ENCODE results near the gene MLLT3.

The MLLT3 gene

DNA sequence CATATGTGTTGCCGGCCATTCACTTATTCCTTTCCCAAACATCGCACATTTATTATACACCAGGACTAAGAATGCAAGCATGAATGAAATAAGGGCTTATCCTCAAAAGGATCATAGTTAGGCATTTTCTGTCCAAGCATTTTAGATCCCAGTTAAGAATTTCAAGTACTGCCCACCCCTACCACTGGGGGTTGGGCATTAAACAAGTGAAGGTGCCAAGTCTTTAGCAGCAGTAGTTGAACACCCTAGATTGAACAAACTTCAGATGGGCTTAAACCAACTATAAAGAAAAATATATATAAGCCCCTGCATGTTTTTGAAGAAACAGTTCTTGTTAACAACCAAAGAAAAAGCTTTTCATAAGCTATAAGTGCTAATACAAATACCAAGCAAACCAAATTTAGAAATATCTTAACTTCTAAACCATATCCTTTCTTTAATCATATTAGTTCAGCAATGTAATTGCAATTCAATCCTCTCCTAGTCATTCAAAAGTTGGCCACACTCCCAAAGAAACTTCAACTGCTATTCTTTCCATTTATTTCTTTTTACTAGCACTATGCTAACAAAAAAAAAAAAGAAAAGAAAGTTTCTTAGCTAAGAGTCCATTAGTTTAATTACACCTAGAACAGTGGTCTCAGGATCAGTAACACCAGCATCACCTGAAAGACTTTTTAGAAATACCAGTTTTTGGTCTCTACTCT, 149.8 kb downstream of the MLLT3 start:
- DNase-seq = no peak

DNA sequence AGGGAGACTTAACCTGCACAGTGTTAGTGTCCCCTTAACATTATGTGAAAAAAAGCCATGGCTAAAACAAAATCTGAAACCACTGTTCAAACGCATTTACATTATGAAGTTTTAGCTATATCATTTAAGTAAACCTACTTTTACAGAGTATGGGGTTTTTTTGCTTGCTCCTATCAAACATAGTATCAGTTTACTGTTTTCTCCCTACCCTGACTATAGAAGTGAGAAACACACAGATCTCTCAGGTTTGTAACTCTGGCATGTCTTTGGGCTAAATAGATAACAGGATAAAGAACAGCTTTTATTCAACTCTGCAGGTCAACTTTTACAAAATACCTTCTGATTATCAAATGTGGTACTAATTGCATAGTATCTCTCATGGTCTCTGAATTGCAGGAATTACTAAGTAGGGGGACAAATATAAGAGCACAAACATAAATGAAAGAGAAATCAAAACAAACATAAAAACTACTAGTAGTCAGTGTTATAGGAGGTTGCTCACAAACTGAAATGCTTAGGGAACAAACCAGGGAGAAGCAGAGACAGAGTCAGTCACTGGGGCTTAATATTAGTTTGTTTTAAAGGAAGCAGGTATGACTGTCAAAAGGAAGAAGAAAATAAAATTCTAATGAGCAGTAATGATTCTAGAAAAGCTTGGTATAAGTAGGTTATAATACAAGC, 155.8 kb downstream of the MLLT3 start:
- DNase-seq = no peak

DNA sequence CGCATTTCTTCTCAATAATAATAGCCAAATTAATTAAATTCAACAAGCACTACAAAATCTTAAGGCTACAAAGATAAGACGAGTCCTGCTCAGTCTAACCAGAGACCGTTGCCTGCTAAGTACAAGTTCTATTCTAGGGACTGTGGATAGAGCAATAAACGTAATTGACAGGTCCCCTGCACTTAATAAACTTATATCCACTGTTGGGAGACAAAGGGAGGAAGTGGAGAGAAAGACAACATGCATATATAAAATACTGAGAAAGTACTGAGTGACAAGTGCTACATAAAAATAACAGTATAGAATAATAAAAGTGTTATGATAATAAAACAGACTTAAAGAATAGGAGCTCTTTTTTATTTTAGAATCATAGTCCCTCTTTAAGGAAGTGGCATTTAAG, 158.1 kb downstream of the MLLT3 start:
- no peak for DNase-seq

DNA sequence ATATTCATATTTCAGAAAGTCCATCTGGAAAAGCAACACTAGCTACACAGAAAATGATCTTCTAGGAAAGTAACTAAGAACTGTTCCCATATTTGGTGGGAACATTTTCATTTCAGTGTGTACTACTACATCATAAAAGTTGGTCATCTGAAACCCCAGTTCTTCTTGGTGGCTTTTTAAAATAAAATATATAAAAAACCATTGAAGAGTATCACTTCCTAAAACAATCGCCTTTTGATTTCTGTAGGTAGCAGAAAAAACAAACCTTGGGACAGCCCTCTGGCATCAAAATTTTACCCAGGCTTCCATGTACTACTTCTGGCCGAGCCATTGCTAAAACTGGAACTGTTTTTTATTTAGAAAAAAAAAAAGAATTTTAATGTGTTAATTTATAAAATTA, 158.5 kb downstream of the MLLT3 start:
- no peak for DNase-seq

DNA sequence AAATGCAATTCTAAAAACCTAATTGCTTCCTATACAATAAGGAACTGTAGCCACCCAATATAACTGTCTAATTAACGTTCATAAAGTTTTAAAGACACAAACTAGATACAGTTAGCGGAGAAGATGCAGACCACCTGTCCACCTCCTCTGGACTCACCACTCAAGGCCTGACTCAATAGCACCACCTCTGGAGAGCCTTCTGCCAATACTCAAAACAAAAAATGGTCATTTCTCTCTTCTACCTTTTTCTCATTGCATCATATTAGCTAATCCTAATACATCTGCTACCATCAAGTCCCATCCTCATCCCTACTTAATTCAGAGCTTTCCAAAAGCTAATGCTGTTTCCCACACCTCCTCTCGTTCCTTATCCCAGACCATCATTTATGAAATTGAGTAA, 159.9 kb downstream of the MLLT3 start:
- DNase-seq = no peak

DNA sequence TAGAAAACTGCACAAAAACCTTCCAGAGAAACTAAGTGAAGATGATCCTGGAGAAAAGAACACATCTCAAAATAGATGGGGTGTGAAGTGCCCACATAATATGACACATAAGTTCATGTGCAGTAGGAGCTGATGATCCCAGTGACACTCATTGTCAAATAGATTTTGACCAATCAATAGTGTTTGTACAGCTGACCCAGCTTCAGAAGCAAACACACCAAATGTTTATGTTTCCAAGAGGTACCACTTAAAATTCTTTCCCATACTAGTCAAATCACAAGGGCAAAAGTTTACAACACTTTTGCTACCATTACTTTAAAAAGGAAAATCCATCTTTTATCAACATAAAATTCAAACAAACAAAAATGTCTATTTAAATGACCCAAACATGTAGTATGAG, 175.0 kb downstream of the MLLT3 start:
- DNase-seq = no peak

DNA sequence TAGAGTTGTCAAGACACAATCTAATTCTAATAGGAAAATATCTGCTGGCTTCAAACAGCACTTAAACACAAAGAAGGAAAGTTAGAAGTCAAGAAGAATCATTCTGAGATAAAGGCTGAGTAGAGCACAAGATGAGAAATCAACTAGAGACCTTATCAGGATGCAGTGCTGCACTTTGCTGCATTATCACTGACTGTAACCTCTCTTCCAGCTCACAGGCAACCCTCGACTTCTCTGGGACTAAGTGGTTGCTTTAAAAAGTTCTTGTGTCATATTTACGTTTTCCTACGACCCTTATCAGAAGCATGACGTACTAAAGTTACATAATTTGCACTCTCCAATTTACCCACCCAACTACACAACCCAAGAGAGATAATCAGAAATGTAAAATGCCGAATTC, 176.1 kb downstream of the MLLT3 start:
- DNase-seq = no peak

DNA sequence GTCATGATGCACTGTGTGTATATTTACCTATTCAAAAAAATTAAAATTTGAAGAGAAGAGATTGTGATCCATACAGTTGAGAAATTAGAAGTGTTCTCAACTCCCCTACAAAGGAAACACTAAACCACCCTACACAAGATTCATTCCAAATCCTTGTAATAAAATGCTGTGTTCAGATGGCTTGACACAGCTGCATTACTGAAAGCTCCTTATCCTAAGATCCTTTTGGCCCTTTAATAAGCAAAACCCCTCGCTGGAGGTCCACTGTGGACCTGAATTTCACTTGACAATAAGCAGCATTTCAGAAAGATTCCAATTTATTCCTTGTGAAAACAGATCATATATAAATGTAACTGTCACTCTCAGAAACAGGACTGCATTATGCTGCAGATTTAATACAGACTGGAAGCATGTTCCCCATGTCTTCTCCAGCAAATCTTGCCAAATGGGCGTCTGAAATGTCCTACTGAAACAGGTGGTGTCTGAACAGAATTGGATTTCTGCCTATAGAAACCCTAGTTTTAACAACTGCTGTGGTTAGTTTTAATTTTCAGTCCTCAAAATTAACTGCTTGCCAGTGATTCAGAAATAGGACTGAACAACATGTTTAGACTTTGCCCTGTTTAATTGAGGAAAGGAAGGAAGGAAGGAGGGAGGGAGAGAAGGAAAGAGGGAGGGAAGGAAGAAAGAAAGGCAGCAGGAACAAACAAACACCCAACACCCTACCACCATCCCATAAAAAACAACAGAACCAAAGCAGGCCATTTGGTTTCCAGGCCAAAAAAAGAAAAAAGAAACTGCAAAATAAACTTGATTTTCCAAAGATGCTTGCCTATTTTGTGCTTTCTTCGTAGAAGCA, 179.6 kb downstream of the MLLT3 start:
- no peak for DNase-seq

DNA sequence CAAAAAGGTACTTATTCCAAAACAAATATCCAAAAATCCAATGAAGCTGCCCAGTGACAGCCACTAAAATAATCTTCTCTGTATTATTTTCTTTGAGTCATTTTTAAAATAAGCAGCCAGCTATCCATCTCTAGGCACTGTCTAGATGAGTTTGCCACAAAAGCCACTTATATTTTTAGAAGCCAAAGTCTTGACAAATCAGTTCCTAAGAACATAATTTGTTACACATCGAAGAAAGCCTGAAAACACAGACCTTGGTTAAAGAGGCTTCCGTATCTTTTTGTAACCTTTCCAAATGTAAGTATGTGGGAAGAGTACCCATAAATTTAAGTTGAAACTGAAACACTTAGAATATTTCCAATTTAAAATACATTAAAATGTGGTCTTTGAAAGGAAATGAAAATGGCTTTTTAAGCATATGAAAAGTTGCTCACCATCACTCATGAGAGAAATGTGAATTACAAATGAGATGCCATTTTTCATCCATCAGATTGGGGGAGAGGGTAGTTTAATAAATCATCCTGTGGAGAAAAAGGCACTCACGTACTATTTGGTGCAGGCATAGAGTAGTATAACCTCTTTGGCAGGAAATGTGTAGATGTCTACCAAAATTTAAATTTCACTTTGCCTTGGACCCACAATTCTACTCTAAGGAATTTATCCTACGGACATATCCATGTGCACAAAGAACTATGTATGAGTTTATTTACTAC, 180.4 kb downstream of the MLLT3 start:
- DNase-seq = no peak

DNA sequence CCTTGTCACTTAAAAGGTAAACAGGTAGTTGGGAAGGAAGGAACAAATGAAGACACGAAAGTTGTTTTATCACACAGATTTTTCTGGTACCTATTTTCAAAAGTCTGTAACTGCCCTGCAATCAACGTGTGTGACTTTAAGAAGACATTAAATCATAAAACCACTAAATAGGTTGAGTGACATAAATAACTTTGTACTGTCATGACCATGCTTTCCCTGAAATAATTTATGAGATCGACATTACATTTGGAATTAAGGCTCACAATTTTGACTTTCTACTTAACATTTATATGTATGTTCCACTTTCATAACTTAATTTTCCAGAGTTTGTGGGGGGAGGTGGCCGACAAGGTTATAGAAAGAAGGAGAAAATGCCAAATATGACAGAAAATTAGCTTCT, 181.1 kb downstream of the MLLT3 start:
- DNase-seq = no peak

DNA sequence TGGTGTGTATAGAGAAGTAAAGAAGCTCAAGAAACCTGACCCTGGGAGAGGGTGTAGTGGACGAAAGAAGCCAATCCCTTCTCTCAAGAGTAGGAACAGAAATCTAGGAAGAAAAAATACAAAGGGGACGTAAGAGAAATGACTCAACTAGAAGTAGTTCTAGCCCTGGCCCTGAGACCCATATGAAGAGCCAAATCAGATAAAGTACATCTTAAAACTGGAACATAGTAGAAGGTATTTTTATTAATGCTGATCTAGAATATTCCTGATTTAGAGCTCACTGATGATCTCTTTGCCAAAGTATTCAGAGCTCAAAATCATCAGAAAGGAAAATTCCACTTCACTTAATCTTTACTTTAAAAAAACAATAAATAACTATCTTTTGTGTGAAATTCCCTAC, 184.8 kb downstream of the MLLT3 start:
- DNase-seq = no peak

DNA sequence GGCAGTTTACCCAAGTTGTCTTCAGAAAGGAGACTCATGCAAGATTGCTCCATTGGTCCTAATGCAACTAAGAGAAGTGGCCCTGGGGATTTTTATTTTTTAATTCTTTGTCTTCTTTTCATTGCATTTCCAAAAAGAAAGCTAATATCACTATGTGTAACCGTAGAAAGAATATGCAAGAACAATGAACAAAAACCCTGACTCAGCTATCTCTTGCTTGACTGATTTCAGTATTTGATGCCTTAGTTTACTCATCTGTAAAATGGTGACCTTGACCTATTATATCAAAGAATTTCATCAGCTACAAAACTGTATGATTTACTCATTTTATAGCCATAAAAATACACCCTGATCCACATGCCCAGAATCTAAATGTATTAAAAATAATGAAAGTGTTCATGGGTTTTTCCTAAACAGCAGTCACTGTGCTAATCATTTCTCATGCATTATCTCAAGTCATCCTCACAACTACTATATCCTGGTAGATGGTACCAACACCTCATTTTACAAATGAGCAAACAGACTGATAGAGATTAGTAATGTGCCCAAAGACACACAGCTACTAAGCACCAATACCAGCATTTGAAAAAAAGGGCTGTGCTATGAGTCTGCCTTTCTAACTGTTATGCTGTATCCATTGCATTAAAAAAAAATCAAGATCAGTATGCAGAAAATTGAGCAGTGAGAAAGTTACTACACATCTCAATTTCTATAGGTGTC, 185.7 kb downstream of the MLLT3 start:
- no peak for DNase-seq

DNA sequence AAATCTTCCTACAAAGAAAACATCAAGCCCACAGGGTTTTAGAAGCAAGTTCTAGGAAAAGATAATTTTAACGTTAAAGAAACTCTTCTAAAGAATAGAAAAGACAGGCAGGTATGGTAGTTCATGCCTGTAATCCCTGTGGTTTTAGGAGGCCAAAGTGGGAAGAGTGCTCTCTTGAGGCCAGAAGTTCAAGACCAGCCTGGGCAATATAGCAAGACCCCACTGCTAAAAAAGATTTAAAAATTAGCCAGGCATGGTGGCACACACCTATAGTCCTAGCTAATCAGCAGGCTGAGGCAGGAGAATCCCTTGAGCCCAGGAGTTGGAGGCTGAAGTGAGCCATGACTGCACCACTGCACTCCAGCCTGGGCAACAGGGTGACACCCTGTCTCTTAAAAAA, 193.3 kb downstream of the MLLT3 start:
- no peak for DNase-seq

DNA sequence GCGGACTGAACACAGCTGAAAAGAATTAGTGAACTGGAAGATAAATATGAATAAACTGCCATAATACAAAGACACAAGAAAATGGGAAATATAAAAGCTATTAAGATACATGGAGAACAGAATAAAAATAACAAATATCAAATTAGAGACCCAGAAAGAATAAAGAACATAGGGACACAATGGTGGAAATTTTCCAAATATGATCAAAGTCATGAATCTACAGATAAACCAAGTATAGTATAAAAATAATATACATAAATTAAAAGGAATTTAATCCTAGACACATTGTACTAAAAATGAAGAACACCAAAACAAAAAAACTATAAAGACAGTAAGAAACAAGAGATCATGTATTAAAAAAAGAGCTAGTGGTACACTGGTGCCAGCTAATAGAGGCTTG, 194.9 kb downstream of the MLLT3 start:
- no peak for DNase-seq

DNA sequence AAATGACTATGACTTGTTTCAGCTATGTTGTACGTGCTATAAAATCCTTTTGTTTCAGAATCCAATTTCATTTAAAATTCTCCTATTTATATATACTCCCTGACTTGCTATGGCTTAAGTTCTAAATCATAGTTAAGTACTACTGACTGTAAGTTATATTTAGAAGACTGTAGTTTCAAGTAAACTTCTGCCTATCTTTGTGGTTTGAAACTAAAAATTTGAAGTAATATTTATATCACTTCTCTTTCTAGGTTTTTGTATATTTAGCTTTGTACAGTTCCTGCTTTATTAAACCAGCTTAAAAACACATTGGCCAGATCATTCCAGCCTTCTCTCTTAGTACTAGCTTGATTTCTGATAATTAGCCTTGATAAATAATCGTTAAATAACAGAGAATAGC, 196.3 kb downstream of the MLLT3 start:
- DNase-seq = no peak

DNA sequence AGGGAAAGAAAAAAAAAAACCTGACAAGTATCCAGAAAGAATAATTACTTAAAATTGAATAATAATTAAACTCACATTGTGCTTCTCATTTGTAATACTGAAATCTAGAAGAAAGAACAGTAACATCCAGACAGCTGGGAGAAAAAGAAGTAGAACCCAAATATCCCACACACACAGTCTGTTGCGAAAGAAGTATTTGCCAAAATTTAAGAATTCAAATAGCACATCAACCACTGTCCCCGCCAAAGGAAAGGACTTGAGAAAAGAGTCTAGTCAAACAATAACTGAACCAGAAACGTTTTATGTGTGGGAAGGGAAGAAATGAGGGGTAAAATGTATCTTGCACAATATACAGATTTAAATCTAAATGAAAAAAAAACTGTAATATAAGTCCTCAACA, 202.8 kb downstream of the MLLT3 start:
- DNase-seq = no peak

DNA sequence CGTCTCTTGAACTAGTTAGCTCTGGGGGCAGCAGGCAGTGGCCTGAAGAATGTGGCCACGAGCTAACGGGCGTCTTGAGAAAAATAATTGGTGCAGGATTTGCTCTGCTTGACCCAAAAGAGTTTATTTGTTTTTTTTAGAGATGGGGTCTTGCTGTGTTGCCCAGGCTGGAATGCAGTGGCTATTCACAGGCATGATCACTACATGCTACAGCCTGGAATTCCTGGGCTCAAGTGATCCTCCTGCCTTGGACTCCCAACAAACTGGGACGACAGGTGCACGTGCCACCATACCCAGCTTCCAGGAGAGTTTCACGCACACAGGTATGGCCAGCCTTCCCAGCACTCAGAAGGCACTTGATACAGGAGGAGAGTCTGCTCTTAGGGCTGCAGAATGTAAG, 203.8 kb downstream of the MLLT3 start:
- no peak for DNase-seq

DNA sequence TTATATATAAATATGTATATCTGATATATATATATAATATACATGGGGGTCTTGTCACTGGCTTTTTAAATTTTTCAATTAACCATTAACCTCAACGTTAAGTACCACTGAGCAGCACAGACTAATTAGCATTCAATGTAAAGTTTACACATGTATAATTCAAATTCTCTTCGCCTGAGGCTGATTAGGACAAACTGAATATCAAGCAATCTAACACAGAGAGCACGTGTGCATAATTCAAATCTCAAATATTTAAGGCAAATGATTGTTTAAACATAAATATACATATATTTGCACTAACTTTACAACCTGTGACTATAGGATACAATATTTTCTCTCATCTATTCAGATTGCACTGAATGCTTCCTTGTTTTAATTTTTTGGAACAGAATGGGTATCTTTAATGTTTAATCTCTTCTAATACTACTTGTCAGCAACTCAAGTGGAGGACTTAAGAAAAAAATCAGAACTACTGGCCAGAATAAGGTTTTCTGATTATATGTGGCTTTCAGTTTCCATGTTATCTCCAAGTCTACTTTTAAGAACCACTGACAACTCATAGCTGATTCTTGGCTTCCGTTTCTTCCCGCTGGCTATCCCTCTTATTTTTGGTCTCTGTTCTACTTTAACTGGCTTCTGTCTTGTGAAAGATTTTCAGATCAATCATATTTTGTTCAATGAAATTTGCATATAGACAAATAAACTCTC, 204.8 kb downstream of the MLLT3 start:
- no peak for DNase-seq

DNA sequence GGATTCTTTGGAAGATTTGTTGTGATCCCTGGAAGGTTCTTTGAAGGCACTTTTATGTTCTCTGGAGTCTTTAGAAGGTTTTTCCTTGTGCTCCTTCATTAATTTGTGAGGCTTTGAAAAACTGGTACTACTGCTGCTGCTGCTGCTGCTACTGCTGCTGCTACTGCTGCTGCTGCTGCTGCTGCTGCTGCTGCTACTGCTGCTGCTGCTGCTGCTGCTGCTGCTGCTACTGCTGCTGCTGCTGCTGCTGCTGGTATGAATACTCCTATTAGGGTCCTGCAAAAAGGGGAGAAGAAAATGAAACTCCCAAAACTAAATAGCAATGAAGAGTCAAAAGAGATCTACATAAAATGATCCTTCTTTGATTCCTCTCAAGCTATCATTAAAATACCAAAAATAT, 208.1 kb downstream of the MLLT3 start:
- DNase-seq = no peak

DNA sequence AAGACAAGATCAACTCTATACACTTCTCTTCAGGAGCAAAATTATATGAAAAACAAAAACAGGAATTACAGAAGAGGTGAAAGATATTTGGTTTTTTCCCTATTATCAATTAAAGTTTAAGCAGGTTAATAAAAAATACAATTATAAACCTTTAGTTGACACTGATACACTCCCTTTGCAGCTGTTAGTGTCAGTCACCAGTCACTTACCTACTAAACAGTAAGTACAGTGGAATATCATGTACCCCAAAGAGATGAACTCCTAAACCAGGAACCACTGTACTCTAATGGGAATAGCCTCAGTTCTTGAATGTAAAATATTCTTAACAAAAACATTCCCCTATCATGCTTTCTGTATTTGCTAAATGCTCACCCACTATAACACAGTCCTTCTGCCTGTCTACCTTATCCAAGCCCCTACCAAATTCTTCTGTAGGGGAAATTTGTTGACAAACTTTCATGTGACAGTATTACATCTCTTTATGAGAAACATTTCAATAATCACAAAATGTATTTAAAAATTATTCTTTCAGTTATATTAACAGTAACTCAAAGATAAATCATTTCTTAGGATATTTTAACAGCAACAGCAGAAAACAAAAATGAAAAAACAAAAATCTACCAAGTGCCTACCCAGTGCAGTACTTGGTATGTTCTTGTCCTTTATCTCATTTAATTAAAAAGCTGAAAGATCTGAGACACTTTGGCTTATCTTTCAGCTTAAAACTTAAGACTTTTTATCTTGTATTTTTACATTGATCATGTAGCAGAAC, 212.8 kb downstream of the MLLT3 start:
- no peak for DNase-seq

DNA sequence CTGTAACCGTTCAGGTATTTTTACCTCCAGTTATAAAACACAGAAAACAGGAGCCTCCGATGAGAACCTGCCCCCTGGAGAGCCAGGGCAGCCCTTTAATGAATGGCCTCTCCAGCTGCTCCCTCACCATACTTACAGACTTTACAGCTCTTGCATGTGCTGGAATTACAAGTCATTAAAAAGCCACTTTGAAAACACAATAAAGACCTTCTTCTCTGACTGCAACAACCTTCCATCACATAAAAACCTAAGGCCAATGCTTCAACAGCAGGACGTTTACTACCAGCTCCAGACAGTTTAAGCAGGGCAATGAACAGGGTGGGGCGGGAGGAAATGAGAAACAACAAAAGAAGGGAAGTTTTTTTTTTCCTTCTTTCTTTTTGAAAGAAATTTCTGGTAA, 213.8 kb downstream of the MLLT3 start:
- no peak for DNase-seq

All from stimulated activated naive CD4-positive, alpha-beta T cell treated with Interleukin-2 at 50 U/mL for 16 hours (primary cell).